ENCODE results near the gene IFIT1. TPM values are rescaled to one million over a fixed set of nuclear protein-coding genes. Genes with fewer than 3 reads are reported as not detected.

Gene IFIT1
- total and polyA plus RNA-seq, 2 experiments from 2014 or later, result 1.5 to 3.9 TPM

DNA sequence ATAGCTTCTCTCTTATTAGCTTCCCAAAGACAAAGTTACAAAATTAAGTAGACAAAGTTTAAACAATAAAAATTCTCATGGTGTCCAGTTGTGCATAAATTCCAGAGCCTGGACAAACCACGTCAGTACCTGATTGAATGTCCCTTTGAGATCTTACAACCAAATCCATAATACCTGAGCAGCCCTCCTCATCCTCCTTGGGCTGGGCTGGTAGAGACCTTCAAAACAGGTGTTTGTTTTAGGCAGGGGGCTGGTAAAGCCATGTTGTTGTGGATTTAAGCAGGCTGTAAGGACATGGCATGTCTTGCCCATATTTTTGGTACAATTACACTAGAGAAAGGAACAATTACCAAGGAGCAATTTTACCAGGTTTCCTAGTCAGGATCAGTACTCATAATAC, 24.0 kb downstream of the IFIT1 start:
- Histone ChIP-seq H2AFZ (no peak overlapping the region), H3K4me2 (no peak overlapping the region), H3F3A (replicated peaks; ENCODE audit: low read depth) (0 out of 2 replicates have a peak, but pooled peaks cover 3% of the 10 kb centered on the region), H3K36me3 (ENCODE audit: insufficient read depth) (no peaks in the 10 kb centered on the region), H3K9me2 (ENCODE audit: insufficient read depth) (no peaks in the 10 kb centered on the region), H3K4me3 (no peak overlapping the region), H3K4me1 (ENCODE audit: insufficient read depth) (peaks cover 12% of the 10 kb centered on the region), H4K20me1 (replicated peaks; ENCODE audit: insufficient read depth) (no peaks in the 10 kb centered on the region), H3K79me2 (replicated peaks; ENCODE audit: insufficient read depth) (no peaks in the 10 kb centered on the region), H3K27me3 (ENCODE audit: insufficient read depth) (peaks cover 33% of the 10 kb centered on the region), H3K27ac (ENCODE audit: low read depth) (no peak overlapping the region)
- Mint-ChIP-seq H3K9me3 (peaks cover 10% of the 10 kb centered on the region), H3K36me3 (ENCODE audit: low read depth) (peaks cover 11% of the 10 kb centered on the region), H3K27ac (no peak overlapping the region), H3K4me1 (peaks cover 17% of the 10 kb centered on the region), H3K4me3 (no peak overlapping the region), H3K27me3 (ENCODE audit: insufficient read depth, low read depth, poor library complexity) (peaks cover 27% of the 10 kb centered on the region)
- TF ChIP-seq JUNB (IDR thresholded peaks at IDR 0.05; ENCODE audit: unreplicated experiment) (no peak), CREB1 (CRISPR knock-in tag; IDR thresholded peaks at IDR 0.05; ENCODE audit: low read depth) (no peak), EZH2phosphoT487 (IDR thresholded peaks at IDR 0.05; ENCODE audit: unreplicated experiment) (no peak), POLR2AphosphoS5 (IDR thresholded peaks at IDR 0.05; ENCODE audit: low read depth) (no peak), ZNF331 (CRISPR knock-in tag; IDR thresholded peaks at IDR 0.05; ENCODE audit: low read depth) (no peak), STAT1 (IDR thresholded peaks at IDR 0.05; ENCODE audit: unreplicated experiment) (no peak), NANOG (IDR thresholded peaks at IDR 0.05; ENCODE audit: borderline replicate concordance) (no peak), ZNF114 (CRISPR knock-in tag; IDR thresholded peaks at IDR 0.05) (no peak), EZH2 (IDR thresholded peaks at IDR 0.05; ENCODE audit: low read depth, unreplicated experiment) (no peak)
- TF ChIP-seq, protein P1, sequence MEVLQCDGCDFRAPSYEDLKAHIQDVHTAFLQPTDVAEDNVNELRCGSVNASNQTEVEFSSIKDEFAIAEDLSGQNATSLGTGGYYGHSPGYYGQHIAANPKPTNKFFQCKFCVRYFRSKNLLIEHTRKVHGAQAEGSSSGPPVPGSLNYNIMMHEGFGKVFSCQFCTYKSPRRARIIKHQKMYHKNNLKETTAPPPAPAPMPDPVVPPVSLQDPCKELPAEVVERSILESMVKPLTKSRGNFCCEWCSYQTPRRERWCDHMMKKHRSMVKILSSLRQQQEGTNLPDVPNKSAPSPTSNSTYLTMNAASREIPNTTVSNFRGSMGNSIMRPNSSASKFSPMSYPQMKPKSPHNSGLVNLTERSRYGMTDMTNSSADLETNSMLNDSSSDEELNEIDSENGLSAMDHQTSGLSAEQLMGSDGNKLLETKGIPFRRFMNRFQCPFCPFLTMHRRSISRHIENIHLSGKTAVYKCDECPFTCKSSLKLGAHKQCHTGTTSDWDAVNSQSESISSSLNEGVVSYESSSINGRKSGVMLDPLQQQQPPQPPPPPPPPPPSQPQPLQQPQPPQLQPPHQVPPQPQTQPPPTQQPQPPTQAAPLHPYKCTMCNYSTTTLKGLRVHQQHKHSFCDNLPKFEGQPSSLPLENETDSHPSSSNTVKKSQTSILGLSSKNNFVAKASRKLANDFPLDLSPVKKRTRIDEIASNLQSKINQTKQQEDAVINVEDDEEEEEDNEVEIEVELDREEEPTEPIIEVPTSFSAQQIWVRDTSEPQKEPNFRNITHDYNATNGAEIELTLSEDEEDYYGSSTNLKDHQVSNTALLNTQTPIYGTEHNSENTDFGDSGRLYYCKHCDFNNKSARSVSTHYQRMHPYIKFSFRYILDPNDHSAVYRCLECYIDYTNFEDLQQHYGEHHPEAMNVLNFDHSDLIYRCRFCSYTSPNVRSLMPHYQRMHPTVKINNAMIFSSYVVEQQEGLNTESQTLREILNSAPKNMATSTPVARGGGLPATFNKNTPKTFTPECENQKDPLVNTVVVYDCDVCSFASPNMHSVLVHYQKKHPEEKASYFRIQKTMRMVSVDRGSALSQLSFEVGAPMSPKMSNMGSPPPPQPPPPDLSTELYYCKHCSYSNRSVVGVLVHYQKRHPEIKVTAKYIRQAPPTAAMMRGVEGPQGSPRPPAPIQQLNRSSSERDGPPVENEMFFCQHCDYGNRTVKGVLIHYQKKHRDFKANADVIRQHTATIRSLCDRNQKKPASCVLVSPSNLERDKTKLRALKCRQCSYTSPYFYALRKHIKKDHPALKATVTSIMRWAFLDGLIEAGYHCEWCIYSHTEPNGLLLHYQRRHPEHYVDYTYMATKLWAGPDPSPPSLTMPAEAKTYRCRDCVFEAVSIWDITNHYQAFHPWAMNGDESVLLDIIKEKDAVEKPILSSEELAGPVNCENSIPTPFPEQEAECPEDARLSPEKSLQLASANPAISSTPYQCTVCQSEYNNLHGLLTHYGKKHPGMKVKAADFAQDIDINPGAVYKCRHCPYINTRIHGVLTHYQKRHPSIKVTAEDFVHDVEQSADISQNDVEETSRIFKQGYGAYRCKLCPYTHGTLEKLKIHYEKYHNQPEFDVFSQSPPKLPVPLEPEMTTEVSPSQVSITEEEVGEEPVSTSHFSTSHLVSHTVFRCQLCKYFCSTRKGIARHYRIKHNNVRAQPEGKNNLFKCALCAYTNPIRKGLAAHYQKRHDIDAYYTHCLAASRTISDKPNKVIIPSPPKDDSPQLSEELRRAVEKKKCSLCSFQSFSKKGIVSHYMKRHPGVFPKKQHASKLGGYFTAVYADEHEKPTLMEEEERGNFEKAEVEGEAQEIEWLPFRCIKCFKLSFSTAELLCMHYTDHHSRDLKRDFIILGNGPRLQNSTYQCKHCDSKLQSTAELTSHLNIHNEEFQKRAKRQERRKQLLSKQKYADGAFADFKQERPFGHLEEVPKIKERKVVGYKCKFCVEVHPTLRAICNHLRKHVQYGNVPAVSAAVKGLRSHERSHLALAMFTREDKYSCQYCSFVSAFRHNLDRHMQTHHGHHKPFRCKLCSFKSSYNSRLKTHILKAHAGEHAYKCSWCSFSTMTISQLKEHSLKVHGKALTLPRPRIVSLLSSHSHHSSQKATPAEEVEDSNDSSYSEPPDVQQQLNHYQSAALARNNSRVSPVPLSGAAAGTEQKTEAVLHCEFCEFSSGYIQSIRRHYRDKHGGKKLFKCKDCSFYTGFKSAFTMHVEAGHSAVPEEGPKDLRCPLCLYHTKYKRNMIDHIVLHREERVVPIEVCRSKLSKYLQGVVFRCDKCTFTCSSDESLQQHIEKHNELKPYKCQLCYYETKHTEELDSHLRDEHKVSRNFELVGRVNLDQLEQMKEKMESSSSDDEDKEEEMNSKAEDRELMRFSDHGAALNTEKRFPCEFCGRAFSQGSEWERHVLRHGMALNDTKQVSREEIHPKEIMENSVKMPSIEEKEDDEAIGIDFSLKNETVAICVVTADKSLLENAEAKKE (CRISPR knock-in tag; IDR thresholded peaks at IDR 0.05), result no peak
- TF ChIP-seq, protein P2, sequence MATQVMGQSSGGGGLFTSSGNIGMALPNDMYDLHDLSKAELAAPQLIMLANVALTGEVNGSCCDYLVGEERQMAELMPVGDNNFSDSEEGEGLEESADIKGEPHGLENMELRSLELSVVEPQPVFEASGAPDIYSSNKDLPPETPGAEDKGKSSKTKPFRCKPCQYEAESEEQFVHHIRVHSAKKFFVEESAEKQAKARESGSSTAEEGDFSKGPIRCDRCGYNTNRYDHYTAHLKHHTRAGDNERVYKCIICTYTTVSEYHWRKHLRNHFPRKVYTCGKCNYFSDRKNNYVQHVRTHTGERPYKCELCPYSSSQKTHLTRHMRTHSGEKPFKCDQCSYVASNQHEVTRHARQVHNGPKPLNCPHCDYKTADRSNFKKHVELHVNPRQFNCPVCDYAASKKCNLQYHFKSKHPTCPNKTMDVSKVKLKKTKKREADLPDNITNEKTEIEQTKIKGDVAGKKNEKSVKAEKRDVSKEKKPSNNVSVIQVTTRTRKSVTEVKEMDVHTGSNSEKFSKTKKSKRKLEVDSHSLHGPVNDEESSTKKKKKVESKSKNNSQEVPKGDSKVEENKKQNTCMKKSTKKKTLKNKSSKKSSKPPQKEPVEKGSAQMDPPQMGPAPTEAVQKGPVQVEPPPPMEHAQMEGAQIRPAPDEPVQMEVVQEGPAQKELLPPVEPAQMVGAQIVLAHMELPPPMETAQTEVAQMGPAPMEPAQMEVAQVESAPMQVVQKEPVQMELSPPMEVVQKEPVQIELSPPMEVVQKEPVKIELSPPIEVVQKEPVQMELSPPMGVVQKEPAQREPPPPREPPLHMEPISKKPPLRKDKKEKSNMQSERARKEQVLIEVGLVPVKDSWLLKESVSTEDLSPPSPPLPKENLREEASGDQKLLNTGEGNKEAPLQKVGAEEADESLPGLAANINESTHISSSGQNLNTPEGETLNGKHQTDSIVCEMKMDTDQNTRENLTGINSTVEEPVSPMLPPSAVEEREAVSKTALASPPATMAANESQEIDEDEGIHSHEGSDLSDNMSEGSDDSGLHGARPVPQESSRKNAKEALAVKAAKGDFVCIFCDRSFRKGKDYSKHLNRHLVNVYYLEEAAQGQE (IDR thresholded peaks at IDR 0.05; ENCODE audit: unreplicated experiment), result no peak
- TF ChIP-seq, protein P3, sequence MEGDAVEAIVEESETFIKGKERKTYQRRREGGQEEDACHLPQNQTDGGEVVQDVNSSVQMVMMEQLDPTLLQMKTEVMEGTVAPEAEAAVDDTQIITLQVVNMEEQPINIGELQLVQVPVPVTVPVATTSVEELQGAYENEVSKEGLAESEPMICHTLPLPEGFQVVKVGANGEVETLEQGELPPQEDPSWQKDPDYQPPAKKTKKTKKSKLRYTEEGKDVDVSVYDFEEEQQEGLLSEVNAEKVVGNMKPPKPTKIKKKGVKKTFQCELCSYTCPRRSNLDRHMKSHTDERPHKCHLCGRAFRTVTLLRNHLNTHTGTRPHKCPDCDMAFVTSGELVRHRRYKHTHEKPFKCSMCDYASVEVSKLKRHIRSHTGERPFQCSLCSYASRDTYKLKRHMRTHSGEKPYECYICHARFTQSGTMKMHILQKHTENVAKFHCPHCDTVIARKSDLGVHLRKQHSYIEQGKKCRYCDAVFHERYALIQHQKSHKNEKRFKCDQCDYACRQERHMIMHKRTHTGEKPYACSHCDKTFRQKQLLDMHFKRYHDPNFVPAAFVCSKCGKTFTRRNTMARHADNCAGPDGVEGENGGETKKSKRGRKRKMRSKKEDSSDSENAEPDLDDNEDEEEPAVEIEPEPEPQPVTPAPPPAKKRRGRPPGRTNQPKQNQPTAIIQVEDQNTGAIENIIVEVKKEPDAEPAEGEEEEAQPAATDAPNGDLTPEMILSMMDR (conservative IDR thresholded peaks at IDR 0.05; ENCODE audit: low read depth in 2 of 2), result no peak
- TF ChIP-seq, protein P4, sequence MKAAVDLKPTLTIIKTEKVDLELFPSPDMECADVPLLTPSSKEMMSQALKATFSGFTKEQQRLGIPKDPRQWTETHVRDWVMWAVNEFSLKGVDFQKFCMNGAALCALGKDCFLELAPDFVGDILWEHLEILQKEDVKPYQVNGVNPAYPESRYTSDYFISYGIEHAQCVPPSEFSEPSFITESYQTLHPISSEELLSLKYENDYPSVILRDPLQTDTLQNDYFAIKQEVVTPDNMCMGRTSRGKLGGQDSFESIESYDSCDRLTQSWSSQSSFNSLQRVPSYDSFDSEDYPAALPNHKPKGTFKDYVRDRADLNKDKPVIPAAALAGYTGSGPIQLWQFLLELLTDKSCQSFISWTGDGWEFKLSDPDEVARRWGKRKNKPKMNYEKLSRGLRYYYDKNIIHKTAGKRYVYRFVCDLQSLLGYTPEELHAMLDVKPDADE (IDR thresholded peaks at IDR 0.05), result no peak
- ATAC-seq (no peak), DNase-seq (ENCODE audit: low spot score) (no peak)
